GM18951 (cell line): Measurements from ENCODE around the gene SFN.
"Not testable (repeated sequence)": the region's sequence is repeated elsewhere in the genome, so short reads cannot be mapped to it uniquely, and the experiment has no call there.

Experiments used
- POLR2A ChIP-seq: IDR thresholded peaks from 4 replicates; pipeline ENCODE4 v1.6.1; 2011; ENCODE audit warnings: mild to moderate bottlenecking; ENCODE audit not compliant: insufficient read length, insufficient read depth; ENCODE audit errors: extremely low read depth
- in situ Hi-C: fragments of 300-500 bp; cut with MboI; formaldehyde crosslinking; loops from one replicate; pipeline ENCODE4 v1.12.0; 2022; ENCODE audit warnings: low sequenced_read_pairs, mixed read lengths, inconsistent platforms; ENCODE audit not compliant: unreplicated experiment

SFN gene

DNA sequence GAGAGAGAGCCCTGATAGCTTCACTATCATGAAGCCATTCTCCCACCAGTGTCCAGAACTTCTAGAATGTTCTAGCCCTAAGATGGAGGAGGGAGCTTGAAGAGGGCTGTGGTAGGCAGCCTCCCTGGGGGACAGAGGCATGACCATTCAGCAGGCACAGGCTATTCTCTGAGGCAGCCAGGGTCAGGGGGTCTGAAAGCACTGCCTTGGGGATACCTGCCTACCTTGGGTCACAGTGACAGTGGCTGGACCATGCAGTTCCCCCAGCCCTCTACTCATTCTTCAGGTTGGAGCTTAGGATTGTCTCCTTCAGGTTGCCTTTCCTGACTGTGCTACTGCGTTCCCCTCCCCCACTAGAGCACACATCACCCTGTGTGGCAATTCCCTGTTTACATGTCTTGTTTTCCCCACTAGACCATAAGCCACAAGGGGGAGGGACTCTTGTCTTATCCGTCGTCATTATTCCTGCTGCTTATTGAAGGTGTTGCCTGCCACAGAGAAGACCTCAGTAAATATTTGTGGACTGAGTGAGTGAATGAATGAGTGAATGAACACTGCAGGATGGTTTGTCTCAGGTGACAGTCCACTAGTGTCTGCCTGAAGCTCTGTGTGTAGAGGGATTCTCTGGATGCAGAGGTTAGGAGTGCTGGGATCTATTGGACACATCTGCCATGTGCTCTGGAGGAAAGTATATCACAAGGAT lies 31.3 kb upstream of the SFN start:
- in situ Hi-C loops: no loop called here
- TF ChIP-seq POLR2A: no peak

DNA sequence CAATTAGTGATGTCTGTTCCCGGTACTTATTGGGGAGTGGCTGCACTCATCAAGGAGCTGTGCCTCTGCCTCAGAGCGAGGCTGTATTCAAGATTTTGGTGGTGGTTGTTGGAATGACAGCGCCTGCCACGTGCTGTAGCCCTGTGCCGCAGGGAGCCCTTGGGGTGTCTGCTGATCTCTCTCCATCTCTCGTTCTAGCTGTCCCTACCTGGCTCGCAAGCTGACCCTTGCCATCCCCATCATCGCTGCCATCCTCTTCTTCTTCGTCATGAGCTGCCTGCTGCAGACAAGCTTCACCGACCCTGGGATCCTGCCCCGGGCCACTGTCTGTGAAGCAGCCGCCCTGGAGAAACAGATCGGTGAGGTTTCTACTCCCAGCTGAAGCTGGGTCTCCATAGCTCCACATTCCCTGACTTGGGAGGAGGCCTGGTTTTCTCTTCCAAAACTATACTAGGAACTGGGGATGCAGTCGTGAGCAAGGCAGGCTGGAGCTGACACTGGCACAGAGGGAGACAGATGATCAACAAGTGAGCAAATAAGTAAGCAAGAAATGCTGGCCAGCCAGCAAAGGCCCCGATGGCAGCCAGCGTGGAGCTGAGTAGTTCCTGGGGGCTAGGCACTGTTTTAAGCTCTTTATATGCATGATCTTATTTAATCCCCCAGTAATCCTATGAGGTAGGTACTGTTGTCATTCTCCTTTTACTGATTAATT lies 30.5 kb upstream of the SFN start:
- TF ChIP-seq POLR2A: no peak
- in situ Hi-C loops: no loop called here

DNA sequence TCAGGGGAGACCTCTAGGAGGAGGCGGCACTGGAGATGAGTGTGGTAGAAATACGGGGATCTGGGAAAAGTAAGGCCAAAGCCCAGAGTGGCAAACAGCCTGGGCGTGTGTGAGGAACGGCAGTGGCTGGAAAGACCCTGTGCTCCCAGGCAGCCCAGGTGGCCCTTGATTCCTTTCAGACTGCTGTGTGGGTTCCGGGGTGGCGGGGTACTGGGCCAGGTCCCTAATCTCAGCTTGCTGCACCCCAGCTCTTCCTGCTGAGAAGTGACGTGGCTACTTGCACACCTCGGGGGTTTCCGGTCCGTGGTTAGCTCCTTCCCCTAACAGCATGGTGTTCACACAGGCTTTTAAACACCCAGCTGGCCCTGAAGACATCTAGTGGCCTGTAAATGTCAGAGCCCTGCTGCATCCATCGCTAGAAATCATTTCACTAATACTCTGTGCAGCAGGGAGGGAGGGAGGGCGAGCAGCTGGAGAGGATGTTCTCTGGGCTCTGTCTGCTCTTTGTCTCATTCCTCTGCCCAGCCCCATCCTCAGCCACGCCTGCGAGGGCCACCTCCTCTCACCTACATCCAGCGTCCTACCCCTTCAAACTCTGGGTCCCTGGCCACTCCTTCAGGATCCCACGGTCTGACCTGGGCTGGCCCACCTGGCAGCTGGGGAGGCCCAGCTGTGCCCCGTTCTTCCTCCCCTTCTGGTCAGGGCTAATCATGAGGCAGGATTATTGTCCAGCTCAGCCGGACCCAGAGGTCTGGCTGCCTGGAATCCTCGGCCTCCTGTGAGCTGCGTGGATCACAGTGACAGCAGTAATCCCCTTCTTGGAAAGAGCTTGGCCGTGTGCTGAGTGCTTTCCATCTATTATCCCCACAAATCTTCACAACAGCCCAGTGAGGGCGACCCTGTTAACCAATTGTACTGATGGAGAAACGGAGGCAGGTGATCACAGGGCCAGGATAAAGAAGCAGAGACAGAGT lies 29.2 kb upstream of the SFN start:
- in situ Hi-C loops: no loop called here
- TF ChIP-seq POLR2A: peak; percentile 71

DNA sequence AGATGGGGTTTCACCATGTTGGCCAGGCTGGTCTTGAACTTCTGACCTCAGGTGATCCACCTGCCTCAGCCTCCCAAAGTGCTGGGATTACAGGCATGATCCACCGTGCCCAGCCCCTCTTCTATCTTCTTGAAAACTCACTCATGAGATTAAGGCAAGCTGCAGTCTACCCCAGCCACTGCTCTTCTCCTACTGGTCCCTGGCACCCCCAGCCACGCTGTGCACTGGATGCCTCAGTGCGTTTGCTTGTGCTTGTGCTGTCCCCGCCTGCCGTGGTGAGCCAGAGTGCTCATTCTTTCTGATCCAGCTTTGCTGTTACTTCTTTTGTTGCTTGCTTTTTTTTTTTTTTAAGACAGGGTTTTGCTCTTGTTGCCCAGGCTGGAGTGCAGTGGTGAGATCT lies 25.3 kb upstream of the SFN start:
- in situ Hi-C loops: not testable (repeated sequence)

DNA sequence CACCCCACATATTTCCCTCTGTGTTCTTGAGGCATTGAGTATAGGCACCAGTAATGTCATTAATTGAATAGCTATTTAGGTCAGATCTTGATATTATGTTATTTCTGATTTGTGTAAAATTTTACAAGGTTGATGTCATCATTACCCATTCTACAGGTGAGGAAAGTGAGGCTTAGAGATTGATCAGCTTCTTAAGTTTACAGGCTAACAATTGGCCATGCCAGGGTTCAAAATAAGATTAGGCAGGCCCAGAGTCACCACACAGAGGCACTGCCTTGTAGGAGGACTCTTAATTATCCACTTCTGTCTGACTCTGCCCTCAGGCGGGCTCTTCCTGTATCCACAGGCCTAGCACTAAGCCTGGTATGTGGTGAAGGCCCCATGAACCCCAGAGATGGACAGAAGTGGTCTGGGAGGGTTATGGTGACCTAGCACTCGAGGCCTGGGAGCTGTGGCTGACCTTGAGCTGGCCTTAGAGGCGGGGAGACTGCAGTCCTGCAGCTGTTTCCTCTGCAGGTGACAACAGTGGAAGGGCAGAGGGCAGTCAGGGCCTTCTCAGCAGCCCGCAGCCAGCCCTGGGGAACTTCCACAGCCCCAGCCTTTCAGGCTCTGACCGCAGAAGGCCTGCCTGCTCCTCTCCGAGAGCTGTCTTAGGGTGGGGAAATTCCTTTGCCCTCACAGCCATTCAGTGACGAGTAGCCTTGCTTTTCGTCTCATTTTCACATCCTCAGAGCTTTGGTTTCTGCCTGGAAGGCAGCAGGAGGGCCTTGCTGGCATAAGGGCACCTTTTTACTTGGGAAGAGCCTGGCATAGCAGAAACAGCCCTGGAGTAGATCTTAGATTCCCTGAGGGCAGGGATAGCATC lies 24.2 kb upstream of the SFN start:
- in situ Hi-C loops: no loop called here
- TF ChIP-seq POLR2A: peak; percentile 26

DNA sequence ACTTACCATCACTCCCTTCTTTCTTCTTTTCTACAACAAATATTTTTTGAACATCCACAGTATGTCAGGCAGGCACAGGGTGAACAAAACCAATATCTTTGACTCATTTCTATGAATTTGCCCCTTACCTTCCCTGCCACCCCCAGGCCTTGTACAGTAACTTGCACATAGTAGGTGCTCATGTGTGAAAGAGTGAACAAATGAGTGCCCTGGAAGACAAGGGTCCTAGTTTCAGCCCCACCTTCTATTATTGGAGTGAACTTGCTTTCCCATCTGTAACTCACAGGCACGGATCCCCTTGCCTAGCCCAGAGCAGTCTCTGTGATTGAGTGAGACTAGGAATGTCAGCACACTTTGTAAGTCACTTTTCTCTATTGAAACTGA lies 23.6 kb upstream of the SFN start:
- no peak for TF ChIP-seq POLR2A
- in situ Hi-C loops: no loop called here

DNA sequence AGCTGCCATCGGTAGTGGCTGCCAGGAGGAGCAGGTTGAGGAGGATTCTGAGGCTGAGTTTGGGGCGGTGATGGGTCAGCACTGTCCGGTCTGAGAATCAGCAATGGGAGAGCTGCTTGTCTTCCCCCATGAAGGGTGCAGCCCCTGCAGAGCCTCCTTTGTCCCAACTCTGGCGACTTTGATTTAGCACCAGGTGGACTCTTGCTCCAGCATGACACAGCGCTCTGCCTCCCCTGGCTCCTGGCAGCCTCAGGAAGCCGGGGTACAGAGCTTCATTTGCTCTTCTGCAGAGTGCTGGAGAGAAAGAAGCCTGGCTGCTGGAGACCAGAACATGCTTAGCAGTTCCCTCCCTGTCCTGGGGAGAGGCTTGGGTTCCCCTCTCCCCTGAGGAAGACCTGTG lies 23.2 kb upstream of the SFN start:
- in situ Hi-C loops: no loop called here

DNA sequence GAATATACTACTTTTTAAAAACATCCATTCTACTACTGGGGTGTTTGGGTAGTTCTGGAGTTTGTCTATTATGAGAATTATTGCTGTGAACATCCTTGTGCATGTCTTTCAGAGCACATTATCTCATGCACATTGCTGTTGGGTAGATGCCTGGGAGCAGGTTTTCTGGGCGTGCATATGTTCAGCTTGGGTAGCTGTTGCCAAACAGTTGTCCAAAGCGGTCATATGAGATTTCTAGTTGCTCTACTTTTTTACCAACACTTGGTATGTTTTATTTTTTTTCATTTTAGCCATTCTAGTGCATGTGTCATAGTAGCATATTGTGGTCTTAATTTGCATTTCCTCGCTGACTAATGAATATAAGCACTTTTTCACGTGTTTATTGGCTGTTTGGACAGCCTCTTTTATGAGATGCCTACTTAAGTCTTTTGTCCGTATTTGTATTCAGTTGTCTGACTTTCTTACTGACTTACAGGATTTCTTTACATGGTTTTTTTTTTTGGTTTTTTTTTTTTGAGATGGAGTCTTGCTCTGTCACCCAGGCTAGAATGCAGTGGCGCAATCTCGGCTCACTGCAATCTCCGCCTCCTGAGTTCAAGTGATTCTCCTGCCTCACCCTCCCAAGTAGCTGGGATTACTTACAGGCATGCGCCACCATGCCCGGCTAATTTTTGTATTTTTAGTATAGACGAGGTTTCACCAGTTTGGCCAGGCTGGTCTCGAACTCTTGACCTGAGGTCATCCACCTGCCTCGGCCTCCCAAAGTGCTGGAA lies 18.3 kb upstream of the SFN start:
- in situ Hi-C loops: no loop called here

More for the DNA sequence above, 23.2 kb upstream of the SFN start:
- TF ChIP-seq POLR2A: no peak

DNA sequence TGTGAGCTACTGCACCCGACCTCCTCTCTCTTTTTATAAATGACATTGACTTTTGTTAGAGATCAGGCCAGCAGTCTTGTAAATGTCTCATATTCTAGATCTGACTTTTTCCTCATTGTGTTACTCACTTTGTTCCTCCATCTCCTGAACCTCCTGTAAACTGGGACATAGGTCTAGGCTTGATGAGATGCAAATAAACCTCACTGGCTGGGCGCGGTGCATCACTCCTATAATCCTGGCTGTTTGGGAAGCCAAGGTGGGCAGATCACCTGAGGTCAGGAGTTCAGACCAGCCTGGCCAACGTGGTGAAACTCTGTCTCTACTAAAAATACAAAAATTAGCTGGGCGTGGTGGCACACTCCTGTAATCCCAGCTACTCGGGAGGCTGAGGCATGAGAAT lies 15.1 kb upstream of the SFN start:
- in situ Hi-C loops: not testable (repeated sequence)

More for the DNA sequence above, 18.3 kb upstream of the SFN start:
- no peak for TF ChIP-seq POLR2A

DNA sequence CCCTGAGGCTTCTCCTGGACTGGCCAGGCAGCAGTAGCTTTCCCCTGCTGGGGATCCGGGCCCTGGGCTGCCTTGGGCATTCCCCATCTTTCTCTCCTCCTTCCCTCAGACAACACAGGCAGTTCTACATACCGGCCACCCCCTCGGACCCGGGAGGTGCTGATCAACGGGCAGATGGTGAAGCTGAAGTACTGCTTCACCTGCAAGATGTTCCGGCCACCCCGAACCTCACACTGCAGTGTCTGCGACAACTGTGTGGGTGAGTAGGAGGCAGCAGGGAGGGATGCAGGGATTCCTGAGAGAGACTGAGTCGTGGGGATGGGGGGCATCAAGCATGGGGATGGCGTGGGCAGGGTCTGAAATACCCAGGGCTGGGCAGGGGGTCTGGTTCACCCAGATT lies 14.4 kb upstream of the SFN start:
- TF ChIP-seq POLR2A: no peak
- in situ Hi-C loops: no loop called here

DNA sequence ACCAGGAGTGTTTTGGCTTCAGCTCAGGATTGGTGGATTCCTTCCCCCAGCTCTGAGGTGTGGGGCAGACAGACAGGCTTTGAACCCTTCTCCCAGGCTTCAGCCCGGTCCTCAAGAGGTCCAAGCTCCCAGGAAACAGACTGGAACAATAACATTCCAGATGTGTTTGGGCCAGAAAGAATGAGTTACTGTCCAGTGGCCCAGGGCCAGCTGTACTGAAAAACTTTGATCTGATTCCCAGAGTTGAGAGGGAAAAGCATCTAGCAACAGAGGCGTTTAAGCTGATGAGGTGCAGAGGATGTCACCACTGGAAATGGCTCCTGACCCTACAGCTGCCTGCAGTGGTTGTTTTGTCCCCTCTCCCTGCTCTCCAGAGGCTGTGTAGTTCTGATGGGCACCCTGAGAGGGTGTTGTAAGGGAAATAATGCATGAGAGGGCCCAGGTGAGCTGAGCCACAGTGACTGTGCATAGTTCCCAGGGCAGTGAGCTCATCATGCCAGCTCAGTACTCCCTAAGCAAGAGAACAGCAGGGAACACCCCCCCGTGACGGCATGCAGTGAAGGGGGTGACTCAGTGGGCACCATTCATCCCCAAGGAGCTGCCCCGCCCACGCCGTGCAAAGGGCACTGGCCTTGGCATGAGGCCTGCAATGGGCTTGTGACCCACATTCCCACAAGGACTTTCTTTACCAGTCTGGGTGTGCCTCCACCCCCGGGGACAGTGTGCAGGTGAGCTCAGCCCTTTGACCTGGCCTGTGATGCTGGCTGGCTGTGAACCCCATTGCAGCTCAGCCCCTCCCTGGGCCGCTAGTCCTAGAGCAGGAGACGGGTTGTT lies 13.8 kb upstream of the SFN start:
- no peak for TF ChIP-seq POLR2A
- in situ Hi-C loops: no loop called here
